Right lobe of liver (tissue), 6 donors: Measurements from ENCODE around the gene CHFR. TPM values are rescaled to one million over a fixed set of nuclear protein-coding genes. Genes with fewer than 3 reads are reported as not detected.

Experiments used
- ATAC-seq, 4 donors: fragments of 200-7000 bp; cut with Tn5 transposase; one replicate each; pipeline ENCODE4 v1.9.1; 2020; ENCODE audit warnings: mild to moderate bottlenecking in 4 of 4, moderate library complexity in 4 of 4
- DNase-seq, 3 donors: peaks; one replicate each; pipeline ENCODE4 v3.0.0-alpha.2; 2020
- H3K27ac ChIP-seq, 3 donors: fragments of 200-600 bp; one replicate each; pipeline ENCODE4 v1.8.0; 2022
- H3K27me3 ChIP-seq, 2 donors: fragments of 200-600 bp; one replicate each; pipeline ENCODE4 v1.8.0; 2022
- H3K36me3 ChIP-seq, 4 donors: fragments of 200-600 bp; sonication (generic) in 1 of 4; one replicate each; pipeline versions ENCODE4 v1.5.1 to v1.8.0; 2017 to 2022; ENCODE audit warnings: control low read depth in 1 of 4
- H3K4me1 ChIP-seq, 4 donors: fragments of 200-600 bp; sonication (generic) in 1 of 4; one replicate each; pipeline versions ENCODE4 v1.5.1 to v1.8.0; 2017 to 2022; ENCODE audit warnings: control low read depth in 1 of 4
- H3K4me3 ChIP-seq, 3 donors: fragments of 200-600 bp; one replicate each; pipeline ENCODE4 v1.8.0; 2022
- H3K9me3 ChIP-seq, 4 donors: fragments of 200-600 bp; sonication (generic) in 1 of 4; one replicate each; pipeline versions ENCODE4 v1.5.1 to v1.8.0; 2017 to 2022; ENCODE audit warnings: control low read depth in 1 of 4
- CTCF ChIP-seq, 4 donors: fragments of 200-600 bp in 3 of 4; fragments of 450-650 bp in 1 of 4; IDR thresholded peaks; one replicate each; pipeline versions ENCODE4 v1.5.1 to v1.8.0; 2016 to 2022; ENCODE audit warnings: antibody characterized with exemption in 4 of 4, mild to moderate bottlenecking in 2 of 4
- POLR2A ChIP-seq: fragments of 450-650 bp; IDR thresholded peaks from one replicate; pipeline ENCODE4 v1.6.1; 2017; ENCODE audit warnings: antibody characterized with exemption, mild to moderate bottlenecking
- WGBS: methylation state at CpG from one replicate; pipeline ENCODE4 v1.1.6; 2018; ENCODE audit warnings: low coverage, low lambda C conversion rate; ENCODE audit not compliant: insufficient coverage; ENCODE audit errors: missing lambda C conversion rate; 5-methylcytosine and 5-hydroxymethylcytosine counted together
- intact Hi-C, 2 donors: fragments of 100-400 bp; cut with DNase I; formaldehyde crosslinking; loops; one replicate each; pipeline versions ENCODE4 v1.11.2 to v1.14.1; 2022
- total RNA-seq, 6 experiments: library from RNA; depleted of rRNA in 2 of 6; stranded (reverse); fragments of >200 nt in 2 of 6; fragmentation: NEBNext Ultra II Directional in 3 of 6; extraction: Animal tissue kit (Norgen Biotek cat#: 25700) in 3 of 6; gene quantifications; one replicate each; pipeline versions ENCODE4 v1.1.0 to v1.2.4, GENCODE V29; 2016 to 2023
- donor health status: DM: no; HTN: yes; CAD: no.
- donor health status: DM: no; HTN: no; CAD: no.
- donor health status: DM: no; HTN: no; CAD: no.
- donor health status: DM: no; HTN: yes; CAD: no.
- donor health status: DM: no; HTN: yes; CAD: no.

The CHFR gene
- total RNA-seq, 6 experiments from 2014 or later, result 11.0 to 20.4 (median 13.5) TPM

GRCh38 chr12:132907216-132907615 lies 19.8 kb upstream of the CHFR start:
- Histone ChIP-seq H3K36me3 (no peaks in the 10 kb centered on the region), H3K27me3 (peaks cover 0 to 9% of the 10 kb centered on the region in 2 donors), H3K4me1 (no peaks in the 10 kb centered on the region), H3K27ac (no peak overlapping the region), H3K4me3 (no peak overlapping the region), H3K9me3 (peaks cover 0 to 3% (median 0%) of the 10 kb centered on the region in 4 donors)
- ATAC-seq (no peak), DNase-seq (no peak)
- whole genome bisulfite sequencing, result 11% methylated on average over 16 of the region's 16 CpGs
- TF ChIP-seq CTCF (IDR thresholded peaks at IDR 0.05), result no peak
- no peak for TF ChIP-seq POLR2A
- intact Hi-C loops, result no loop called here

GRCh38 chr12:132904718-132905328 lies 17.4 kb upstream of the CHFR start:
- ATAC-seq (peak; percentile 56 to 69 (median 65)), DNase-seq (peak; percentile 64 to 77 (median 72))
- H3K4me3 ChIP-seq, result no peak overlapping the region
- no peaks in the 10 kb centered on the region for H3K4me1 ChIP-seq
- peaks cover 0 to 9% of the 10 kb centered on the region in 2 donors for H3K27me3 ChIP-seq
- no peak overlapping the region for H3K27ac ChIP-seq
- intact Hi-C loops, result no loop called here
- 23% methylated on average over 24 of the region's 30 CpGs for WGBS
- H3K9me3 ChIP-seq, result peaks cover 0 to 3% (median 0%) of the 10 kb centered on the region in 4 donors
- no peak for TF ChIP-seq POLR2A
- TF ChIP-seq CTCF (IDR thresholded peaks at IDR 0.05), result peak; percentile 38 to 69 (median 58)
- H3K36me3 ChIP-seq, result no peaks in the 10 kb centered on the region

GRCh38 chr12:132899033-132899432 lies 11.6 kb upstream of the CHFR start:
- TF ChIP-seq CTCF (IDR thresholded peaks at IDR 0.05), result no peak
- TF ChIP-seq POLR2A, result no peak
- Histone ChIP-seq H3K36me3 (no peaks in the 10 kb centered on the region), H3K4me1 (no peaks in the 10 kb centered on the region), H3K27ac (no peak overlapping the region), H3K9me3 (no peaks in the 10 kb centered on the region), H3K4me3 (no peak overlapping the region), H3K27me3 (no peaks in the 10 kb centered on the region)
- intact Hi-C loops, result no loop called here
- 62% methylated on average over 3 of the region's 5 CpGs for WGBS
- ATAC-seq, result no peak
- no peak for DNase-seq

- H3K27ac ChIP-seq, result no peak overlapping the region
- ATAC-seq, result no peak
Observed at GRCh38 chr12:132888852-132889251, 1.4 kb upstream of the CHFR start.

More at GRCh38 chr12:132888852-132889251, 1.4 kb upstream of the CHFR start:
- DNase-seq, result no peak
- H3K36me3 ChIP-seq, result no peaks in the 10 kb centered on the region
- H3K4me1 ChIP-seq, result peaks cover 0 to 3% (median 0%) of the 10 kb centered on the region in 4 donors
- intact Hi-C loops, result no loop called here
- no peak overlapping the region for H3K4me3 ChIP-seq
- H3K27me3 ChIP-seq, result no peaks in the 10 kb centered on the region
- H3K9me3 ChIP-seq, result no peaks in the 10 kb centered on the region
- WGBS, result 72% methylated on average over 2 of the region's 6 CpGs
- TF ChIP-seq CTCF (IDR thresholded peaks at IDR 0.05), result no peak
